HCT116 (cell line): ENCODE results near the gene ADRA1B.

Source experiments
- CTCF ChIP-seq, 3 experiments: fragments of 200-600 bp in 1 of 3; sonication (generic) in 1 of 3; IDR thresholded peaks in 2 of 3; conservative IDR thresholded peaks in 1 of 3; 2 replicates each; pipeline ENCODE4 v1.5.1; 2012 to 2017; ENCODE audit warnings: low read depth in 2 of 3, low read length in 2 of 3, antibody characterized with exemption in 1 of 3, borderline replicate concordance in 1 of 3, control low read depth in 1 of 3, mild to moderate bottlenecking in 1 of 3, mixed read lengths in 1 of 3, mixed run types in 1 of 3, moderate library complexity in 1 of 3; ENCODE audit not compliant: insufficient read depth in 1 of 3
- EZH2 ChIP-seq: fragments of 200-600 bp; sonication (generic); IDR thresholded peaks from 2 replicates; pipeline ENCODE4 v1.6.1; 2017; ENCODE audit warnings: antibody characterized with exemption, mixed run types
- MAX ChIP-seq: IDR thresholded peaks from 2 replicates; pipeline ENCODE4 v1.6.1; 2012
- POLR2A ChIP-seq: IDR thresholded peaks from 2 replicates; pipeline ENCODE4 v1.7.0; 2011; ENCODE audit warnings: borderline replicate concordance; ENCODE audit not compliant: insufficient read depth, insufficient read length; ENCODE audit errors: extremely low read depth
- POLR2AphosphoS5 ChIP-seq: IDR thresholded peaks from 2 replicates; pipeline ENCODE4 v1.6.1; 2011; ENCODE audit warnings: mild to moderate bottlenecking, low read depth, low read length, moderate library complexity
- REST ChIP-seq: IDR thresholded peaks from 2 replicates; pipeline ENCODE4 v1.6.1; 2012; ENCODE audit warnings: low read depth
- SIN3A ChIP-seq: IDR thresholded peaks from 2 replicates; pipeline ENCODE4 v1.6.1; 2012; ENCODE audit warnings: low read depth
- YY1 ChIP-seq: IDR thresholded peaks from 2 replicates; pipeline ENCODE4 v1.6.1; 2011; ENCODE audit warnings: low read length, low read depth, moderate library complexity, mild to moderate bottlenecking; ENCODE audit not compliant: insufficient replicate concordance; ENCODE audit errors: extremely low read depth
- ZBTB33 ChIP-seq: IDR thresholded peaks from 2 replicates; pipeline ENCODE4 v1.6.1; 2011; ENCODE audit warnings: mild to moderate bottlenecking, low read length, moderate library complexity; ENCODE audit not compliant: insufficient replicate concordance; ENCODE audit errors: extremely low read depth
- ZFX ChIP-seq: fragments of 450-650 bp; IDR thresholded peaks from 2 replicates; pipeline ENCODE4 v1.6.1; 2017
- ZNF274 ChIP-seq: fragments of 200-500 bp; sonication (Bioruptor generic); IDR thresholded peaks from 2 replicates; pipeline ENCODE4 v1.6.1; 2014; ENCODE audit warnings: mild to moderate bottlenecking, low read depth, low read length, inconsistent platforms

- TF ChIP-seq CTCF (IDR thresholded peaks at IDR 0.05 in 2 of 3, conservative IDR thresholded peaks at IDR 0.05 in 1 of 3; ENCODE audit: borderline replicate concordance in 1 of 3, insufficient read depth in 1 of 3, low read depth in 2 of 3, low read length in 2 of 3) (no peak), YY1 (no peak), MAX (no peak), POLR2AphosphoS5 (no peak), ZNF274 (no peak), EZH2 (no peak), SIN3A (no peak), POLR2A (no peak), ZBTB33 (no peak), ZFX (no peak), REST (no peak)
Observed at GRCh38 chr5:159886296-159886695, 30.0 kb upstream of the ADRA1B start.
